HEK293T (cell line): ENCODE data around the gene TIGD7.

Source experiments
- CTCF ChIA-PET: fragments of 350-600 bp; formaldehyde crosslinking; extraction: SDS; loops from one replicate; lab custom pipeline; 2021; ENCODE audit warnings: antibody characterized with exemption, inconsistent platforms; lab: Yijun Ruan, JAX
- POLR2A ChIA-PET: fragments of 350-600 bp; formaldehyde crosslinking; extraction: SDS; loops from one replicate; lab custom pipeline; 2020; ENCODE audit warnings: antibody characterized with exemption, inconsistent platforms; lab: Yijun Ruan, JAX
- DNase-seq: peaks from one replicate; pipeline ENCODE4 v3.0.0; 2012; ENCODE audit warnings: mixed read lengths; ENCODE audit errors: extremely low spot score
- ARNT ChIP-seq: fragments of 450-650 bp; IDR thresholded peaks from 2 replicates; pipeline ENCODE4 v1.6.1; 2017; ENCODE audit warnings: mild to moderate bottlenecking
- BHLHE40 ChIP-seq: fragments of 450-650 bp; IDR thresholded peaks from 2 replicates; pipeline ENCODE4 v1.6.1; 2016; ENCODE audit warnings: mild to moderate bottlenecking, moderate library complexity, borderline replicate concordance
- CTBP1 ChIP-seq: fragments of 450-650 bp; IDR thresholded peaks from 2 replicates; pipeline ENCODE4 v1.6.1; 2016; ENCODE audit warnings: borderline replicate concordance
- ELF4 ChIP-seq: fragments of 450-650 bp; IDR thresholded peaks from 2 replicates; pipeline ENCODE4 v1.6.1; 2017; ENCODE audit warnings: antibody characterized with exemption
- FOXA1 ChIP-seq: fragments of 450-650 bp; IDR thresholded peaks from 2 replicates; pipeline ENCODE4 v1.6.1; 2016; ENCODE audit warnings: mild to moderate bottlenecking
- FOXK2 ChIP-seq: fragments of 450-650 bp; IDR thresholded peaks from 2 replicates; pipeline ENCODE4 v1.6.1; 2016; ENCODE audit warnings: mild to moderate bottlenecking
- FOXM1 ChIP-seq: fragments of 450-650 bp; IDR thresholded peaks from 2 replicates; pipeline ENCODE4 v1.6.1; 2017; ENCODE audit warnings: mild to moderate bottlenecking, borderline replicate concordance
- HDGF ChIP-seq: fragments of 450-650 bp; IDR thresholded peaks from 2 replicates; pipeline ENCODE4 v1.6.1; 2017; ENCODE audit warnings: antibody characterized with exemption, borderline replicate concordance
- L3MBTL2 ChIP-seq: fragments of 450-650 bp; conservative IDR thresholded peaks from 2 replicates; pipeline ENCODE4 v1.6.1; 2016; ENCODE audit warnings: mild to moderate bottlenecking
- LEF1 ChIP-seq: fragments of 450-650 bp; IDR thresholded peaks from 2 replicates; pipeline ENCODE4 v1.6.1; 2017; ENCODE audit warnings: mild to moderate bottlenecking, borderline replicate concordance
- NFRKB ChIP-seq: fragments of 450-650 bp; IDR thresholded peaks from 2 replicates; pipeline ENCODE4 v1.6.1; 2016; ENCODE audit warnings: mild to moderate bottlenecking, moderate library complexity
- SP1 ChIP-seq: fragments of 450-650 bp; IDR thresholded peaks from 2 replicates; pipeline ENCODE4 v1.6.1; 2017
- SUZ12 ChIP-seq: fragments of 450-650 bp; IDR thresholded peaks from 2 replicates; pipeline ENCODE4 v1.6.1; 2016; ENCODE audit warnings: mild to moderate bottlenecking
- TARDBP ChIP-seq: fragments of 450-650 bp; IDR thresholded peaks from 2 replicates; pipeline ENCODE4 v1.6.1; 2016
- ZNF384 ChIP-seq: fragments of 450-650 bp; IDR thresholded peaks from 2 replicates; pipeline ENCODE4 v1.6.1; 2016
- TF ChIP-seq, protein P1 (sequence below): fragments of 450-650 bp; IDR thresholded peaks from 2 replicates; pipeline ENCODE4 v1.6.1; 2016

Gene TIGD7

DNA sequence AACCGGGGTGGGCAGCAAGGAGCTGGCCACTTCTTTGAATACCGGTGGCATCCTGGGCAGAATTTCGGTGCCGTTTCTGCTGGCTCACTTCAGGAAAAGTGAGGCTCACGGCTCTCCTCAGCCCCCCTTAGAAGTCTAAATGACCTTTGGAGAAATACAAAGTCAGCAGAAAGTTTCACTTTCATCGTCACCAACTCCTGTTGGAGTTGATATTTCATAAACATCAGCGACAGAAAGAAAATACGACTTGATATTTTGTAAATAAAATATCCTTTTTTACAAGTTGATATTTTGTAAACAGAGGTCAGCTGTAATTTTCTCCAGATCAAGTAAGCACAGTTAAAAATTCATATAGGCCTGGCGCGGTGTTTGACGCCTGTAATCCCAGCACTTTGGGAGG is 848 bp upstream of the TIGD7 start:
- CTCF ChIA-PET = no interaction called here
- TF ChIP-seq BHLHE40 = no peak
- TF ChIP-seq HDGF = no peak
- no peak for TF ChIP-seq FOXA1
- no peak for TF ChIP-seq SUZ12
- no peak for TF ChIP-seq ELF4
- TF ChIP-seq ARNT = no peak
- no peak for TF ChIP-seq FOXK2
- TF ChIP-seq SP1 = no peak
- TF ChIP-seq, protein P1, sequence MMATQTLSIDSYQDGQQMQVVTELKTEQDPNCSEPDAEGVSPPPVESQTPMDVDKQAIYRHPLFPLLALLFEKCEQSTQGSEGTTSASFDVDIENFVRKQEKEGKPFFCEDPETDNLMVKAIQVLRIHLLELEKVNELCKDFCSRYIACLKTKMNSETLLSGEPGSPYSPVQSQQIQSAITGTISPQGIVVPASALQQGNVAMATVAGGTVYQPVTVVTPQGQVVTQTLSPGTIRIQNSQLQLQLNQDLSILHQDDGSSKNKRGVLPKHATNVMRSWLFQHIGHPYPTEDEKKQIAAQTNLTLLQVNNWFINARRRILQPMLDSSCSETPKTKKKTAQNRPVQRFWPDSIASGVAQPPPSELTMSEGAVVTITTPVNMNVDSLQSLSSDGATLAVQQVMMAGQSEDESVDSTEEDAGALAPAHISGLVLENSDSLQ = no peak
- no peak for TF ChIP-seq TARDBP
- TF ChIP-seq NFRKB = no peak
- TF ChIP-seq L3MBTL2 = no peak
- TF ChIP-seq CTBP1 = no peak
- DNase-seq = no peak
- POLR2A ChIA-PET = interaction anchor here (0.8 kb wide), 1 partner anchor 24 kb away, joined by 3 read pairs; no protein-coding TSS in a partner anchor

DNA sequence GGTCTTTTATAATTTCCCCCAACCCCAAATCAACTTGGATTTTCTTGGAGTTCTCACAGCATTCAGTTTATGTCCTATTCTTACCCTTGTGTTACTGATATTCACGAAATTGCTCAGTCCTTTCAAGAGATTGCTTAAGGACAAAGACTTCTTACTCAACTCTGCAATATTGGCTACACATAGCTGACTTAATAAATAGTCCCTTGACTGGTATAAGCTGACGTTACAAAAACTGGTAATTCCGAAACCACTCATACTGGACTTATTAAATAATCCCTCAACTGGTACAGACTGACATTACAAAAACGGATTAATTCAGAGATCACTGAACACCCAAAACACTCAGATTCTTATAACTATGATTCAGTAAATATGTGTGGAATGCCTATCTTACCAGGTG is 860 bp downstream of the TIGD7 start:
- POLR2A ChIA-PET = interaction anchor here (1.3 kb wide), 2 partner anchors 21 to 22 kb away, joined by 4 to 6 read pairs; partner anchors contain the start of gene ZNF263
- DNase-seq = no peak
- CTCF ChIA-PET = no interaction called here

DNA sequence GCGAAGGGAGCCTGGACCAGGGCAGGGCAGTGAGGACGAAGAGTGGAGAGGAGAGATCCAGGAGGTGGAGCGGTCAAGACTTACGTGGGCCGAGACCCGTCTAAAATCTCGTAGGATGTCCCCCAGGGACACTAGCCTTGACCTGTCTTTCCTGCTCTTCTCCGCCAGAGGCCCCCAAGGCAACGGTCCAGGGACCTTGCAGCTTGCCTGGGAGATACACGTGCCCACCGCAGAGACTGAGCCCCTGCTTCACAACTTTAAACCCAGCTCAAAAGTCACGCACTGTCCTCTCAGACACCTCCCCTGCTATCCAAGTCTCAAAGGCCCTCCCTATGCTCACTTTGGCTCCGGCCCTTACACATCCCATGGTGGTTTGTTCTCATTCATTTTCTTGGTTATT is 9.4 kb downstream of the TIGD7 start:
- TF ChIP-seq, protein P1 = no peak
- TF ChIP-seq TARDBP (no peak), L3MBTL2 (no peak), HDGF (no peak), FOXM1 (no peak)
- CTCF ChIA-PET = no interaction called here
- DNase-seq = no peak
- POLR2A ChIA-PET = no interaction called here

More for the DNA sequence above, 860 bp downstream of the TIGD7 start:
- TF ChIP-seq SUZ12 = no peak
- TF ChIP-seq FOXA1 = no peak
- no peak for TF ChIP-seq BHLHE40
- TF ChIP-seq ELF4 = no peak
- no peak for TF ChIP-seq HDGF
- no peak for TF ChIP-seq ARNT

DNA sequence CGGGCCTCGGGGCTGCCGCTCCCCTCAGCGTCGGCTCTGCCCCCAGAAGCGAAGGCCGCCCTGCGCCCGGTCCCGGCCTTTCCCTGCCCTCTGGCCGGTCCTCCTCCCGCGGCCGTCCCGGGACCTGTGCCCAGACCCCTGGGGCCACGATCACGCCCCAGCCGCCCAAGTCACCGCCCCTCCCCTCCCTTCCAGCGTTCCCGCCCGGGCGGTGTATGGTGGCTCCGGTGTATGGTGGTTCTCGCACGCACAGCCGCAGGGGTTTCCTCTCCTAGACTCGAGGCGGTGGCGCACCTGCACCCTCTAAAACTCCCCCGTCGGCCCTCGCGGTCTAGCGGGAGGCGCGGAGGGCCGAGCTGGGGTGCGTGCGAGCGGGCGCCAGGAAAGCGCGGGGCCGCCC is 10.0 kb downstream of the TIGD7 start:
- no peak for DNase-seq
- no peak for TF ChIP-seq SUZ12
- TF ChIP-seq FOXK2 = no peak
- no peak for TF ChIP-seq TARDBP
- TF ChIP-seq BHLHE40 = no peak
- TF ChIP-seq FOXA1 = no peak
- ChIA-PET CTCF (no interaction called here), POLR2A (interaction anchor here (1.2 kb wide), 1 partner anchor 12 kb away, joined by 7 read pairs; the partner anchor contains the start of gene ZNF263)

DNA sequence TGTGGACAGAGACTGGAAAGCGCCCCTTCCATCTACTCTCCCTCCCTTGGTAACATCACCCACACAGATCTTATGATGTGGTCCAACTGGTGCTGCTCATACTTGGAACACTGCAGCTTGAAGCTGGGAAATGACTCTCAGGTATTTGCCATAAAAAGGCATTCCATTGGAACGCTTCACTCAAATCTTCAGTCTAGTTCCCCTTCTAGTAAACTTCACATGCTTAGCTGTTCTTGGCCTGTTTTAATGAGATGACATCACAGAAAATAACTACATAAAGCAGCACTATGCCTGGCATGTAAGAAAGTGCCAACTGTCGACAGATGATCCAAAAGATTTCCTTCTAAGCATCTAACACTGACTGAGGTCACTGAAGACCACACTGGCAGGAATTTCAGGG is 12.6 kb downstream of the TIGD7 start:
- DNase-seq = no peak
- TF ChIP-seq, protein P1 = no peak
- TF ChIP-seq FOXK2 = no peak
- no peak for TF ChIP-seq SP1
- no peak for TF ChIP-seq FOXM1
- TF ChIP-seq LEF1 = no peak
- no peak for TF ChIP-seq TARDBP
- TF ChIP-seq FOXA1 = no peak
- ChIA-PET POLR2A (interaction anchor here (1.0 kb wide), 1 partner anchor 10 kb away, joined by 3 read pairs; no protein-coding TSS in a partner anchor), CTCF (no interaction called here)

DNA sequence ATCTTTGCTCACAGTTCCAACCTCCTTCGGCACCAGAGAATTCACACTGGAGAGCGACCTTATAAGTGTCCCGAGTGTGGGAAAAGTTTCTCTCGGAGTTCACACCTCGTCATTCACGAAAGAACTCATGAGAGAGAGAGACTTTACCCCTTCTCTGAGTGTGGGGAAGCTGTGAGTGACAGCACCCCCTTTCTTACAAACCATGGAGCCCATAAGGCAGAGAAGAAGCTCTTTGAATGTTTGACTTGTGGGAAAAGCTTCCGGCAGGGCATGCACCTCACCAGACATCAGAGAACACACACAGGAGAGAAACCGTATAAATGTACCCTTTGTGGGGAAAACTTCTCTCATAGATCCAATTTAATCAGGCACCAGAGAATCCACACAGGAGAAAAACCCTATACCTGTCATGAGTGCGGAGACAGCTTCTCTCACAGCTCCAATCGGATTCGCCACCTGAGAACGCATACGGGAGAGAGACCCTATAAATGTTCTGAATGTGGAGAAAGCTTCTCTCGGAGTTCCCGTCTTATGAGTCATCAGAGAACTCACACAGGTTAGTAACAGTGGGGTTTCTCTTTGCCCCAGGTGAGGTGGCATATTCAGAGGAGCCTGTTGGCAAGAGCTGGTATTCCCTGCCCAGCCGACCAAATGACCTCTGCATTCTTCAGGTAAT is 15.1 kb downstream of the TIGD7 start:
- ChIA-PET POLR2A (no interaction called here), CTCF (no interaction called here)

DNA sequence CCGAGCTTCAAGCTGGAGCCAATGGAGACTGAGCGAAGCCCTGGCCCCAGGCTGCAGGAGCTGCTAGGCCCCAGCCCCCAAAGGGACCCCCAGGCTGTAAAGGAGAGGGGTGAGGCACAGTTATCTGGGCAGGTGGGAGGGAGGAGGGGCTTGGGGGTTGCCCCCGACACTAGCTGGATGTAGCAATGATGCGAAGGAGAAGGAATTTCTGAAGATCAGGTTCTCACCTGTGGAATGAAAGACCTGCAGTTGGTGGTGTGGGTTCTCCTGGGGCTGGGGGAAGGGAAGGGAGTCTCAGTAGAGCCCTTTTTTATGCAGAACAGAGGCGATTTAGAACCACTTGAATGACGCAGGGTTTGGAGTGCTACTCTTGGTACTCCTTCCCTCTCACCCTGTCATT is 20.1 kb downstream of the TIGD7 start:
- DNase-seq = no peak
- TF ChIP-seq L3MBTL2 (no peak), FOXK2 (no peak), TARDBP (no peak), FOXM1 (no peak), ARNT (no peak)
- CTCF ChIA-PET = no interaction called here
- POLR2A ChIA-PET = no interaction called here

More for the DNA sequence above, 15.1 kb downstream of the TIGD7 start:
- TF ChIP-seq FOXA1 = no peak
- no peak for TF ChIP-seq ZNF384
- no peak for TF ChIP-seq SUZ12
- no peak for TF ChIP-seq FOXM1
- TF ChIP-seq CTBP1 = no peak
- no peak for TF ChIP-seq LEF1
- TF ChIP-seq NFRKB = no peak
- TF ChIP-seq HDGF = no peak
- no peak for TF ChIP-seq ELF4
- TF ChIP-seq SP1 = no peak
- no peak for TF ChIP-seq L3MBTL2
- no peak for TF ChIP-seq FOXK2
- DNase-seq = no peak
